HG03060 (cell line): Measurements from ENCODE around the gene TSKU.

Experiments used
- ATAC-seq: cut with Tn5 transposase; IDR thresholded peaks from one replicate; pipeline ENCODE4 v1.9.1; 2021; ENCODE audit warnings: low read depth, moderate number of reproducible peaks; ENCODE audit not compliant: unreplicated experiment

The TSKU gene

GRCh38 chr11:76769645-76770586, 13.2 kb upstream of the TSKU start:
- ATAC-seq = no peak

DNA sequence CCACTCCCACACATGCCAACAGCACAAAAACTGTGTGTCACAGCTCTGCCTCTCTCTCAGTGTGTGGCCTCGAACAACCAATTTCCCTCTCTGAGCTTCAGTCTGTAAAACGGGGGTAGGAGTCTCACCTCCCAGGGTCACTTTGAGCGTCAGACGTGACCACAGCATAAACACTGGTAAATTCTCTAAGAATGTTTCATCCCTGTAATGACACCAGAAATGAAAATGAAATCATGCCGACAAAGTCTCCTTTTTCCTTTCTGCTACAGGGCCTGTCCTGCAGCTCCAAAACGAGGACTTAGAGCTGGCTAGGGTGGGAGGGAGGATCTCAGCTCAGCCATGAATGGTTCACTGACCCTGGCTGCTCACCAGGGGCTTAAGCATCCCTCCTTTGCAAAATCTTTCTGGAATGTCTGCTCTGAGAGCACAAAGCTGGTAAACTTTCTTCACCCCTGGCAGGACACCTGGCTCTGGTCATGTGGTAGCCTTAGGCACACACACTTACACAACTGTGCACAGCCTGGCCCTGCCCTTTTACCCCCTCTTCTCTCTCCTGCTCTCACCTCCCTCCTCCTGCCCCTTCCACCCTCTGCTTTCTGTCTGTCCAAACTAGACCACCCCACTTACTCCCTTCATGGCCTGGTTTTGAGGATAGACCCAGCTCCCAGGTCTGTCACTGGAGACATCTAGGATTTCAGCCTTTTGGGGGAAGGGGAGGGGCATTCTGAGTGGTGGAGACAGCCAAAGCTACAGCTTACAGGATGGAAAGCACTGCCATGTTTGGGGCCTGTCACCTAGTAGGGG, 12.3 kb upstream of the TSKU start:
- no peak for ATAC-seq

DNA sequence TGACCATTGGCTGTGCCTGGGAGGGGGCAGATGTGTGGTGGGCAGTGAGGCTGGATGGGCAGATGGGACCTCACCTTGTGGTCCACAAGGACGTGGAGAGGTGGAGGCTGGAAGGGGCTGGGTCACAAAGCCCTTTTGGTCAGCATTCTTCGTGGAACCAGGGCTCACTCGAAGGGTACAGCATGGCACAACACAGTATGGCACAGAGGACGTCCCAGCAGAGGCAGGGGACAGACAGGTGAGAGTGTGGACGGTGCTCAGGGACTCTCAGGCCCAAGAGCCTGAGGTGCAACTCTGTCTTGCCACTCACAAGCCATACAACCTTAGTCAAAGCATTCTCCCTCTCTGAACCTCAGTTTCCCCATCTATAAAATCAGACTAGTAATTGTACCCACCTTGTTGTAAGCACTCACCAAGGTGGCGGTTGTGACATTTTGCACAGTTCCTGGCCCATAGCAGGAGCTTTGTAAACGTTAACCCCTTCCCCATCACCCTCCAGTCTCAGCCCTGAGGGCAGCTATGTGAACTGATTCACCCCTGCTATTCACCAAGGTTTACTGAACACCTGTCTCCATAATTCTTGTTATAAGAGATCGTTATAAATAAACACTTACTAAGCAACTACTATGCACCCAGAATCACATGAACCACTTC, 11.6 kb upstream of the TSKU start:
- no peak for ATAC-seq

GRCh38 chr11:76772100-76772782, 10.9 kb upstream of the TSKU start:
- no peak for ATAC-seq

- ATAC-seq = no peak
Observed at GRCh38 chr11:76772783-76773106, 10.4 kb upstream of the TSKU start.

GRCh38 chr11:76773921-76774361, 9.2 kb upstream of the TSKU start:
- no peak for ATAC-seq

GRCh38 chr11:76776472-76776871, 6.7 kb upstream of the TSKU start:
- ATAC-seq = no peak

GRCh38 chr11:76777305-76777704, 5.9 kb upstream of the TSKU start:
- ATAC-seq = no peak

DNA sequence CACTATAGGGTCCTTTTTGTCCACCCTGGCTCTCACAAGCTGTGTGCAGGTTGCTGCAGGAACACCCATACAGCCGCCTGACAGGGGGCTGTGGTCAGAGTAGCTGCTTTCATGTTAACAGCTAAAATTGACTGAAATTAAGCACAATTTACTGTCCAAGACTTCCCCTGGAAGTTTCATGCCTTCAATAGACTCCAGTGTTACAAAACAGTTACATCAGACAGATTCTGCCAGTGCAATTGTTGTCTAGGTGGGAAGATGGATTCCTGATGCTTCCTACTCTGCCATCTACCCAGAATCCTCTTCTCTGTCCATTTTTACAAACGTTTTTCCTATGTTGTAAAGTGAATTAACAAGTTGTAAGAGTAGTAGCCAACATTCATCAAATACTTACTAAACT, 5.3 kb upstream of the TSKU start:
- ATAC-seq = no peak

GRCh38 chr11:76778874-76779273, 4.3 kb upstream of the TSKU start:
- no peak for ATAC-seq

GRCh38 chr11:76781046-76781801, 1.9 kb upstream of the TSKU start:
- ATAC-seq = no peak

DNA sequence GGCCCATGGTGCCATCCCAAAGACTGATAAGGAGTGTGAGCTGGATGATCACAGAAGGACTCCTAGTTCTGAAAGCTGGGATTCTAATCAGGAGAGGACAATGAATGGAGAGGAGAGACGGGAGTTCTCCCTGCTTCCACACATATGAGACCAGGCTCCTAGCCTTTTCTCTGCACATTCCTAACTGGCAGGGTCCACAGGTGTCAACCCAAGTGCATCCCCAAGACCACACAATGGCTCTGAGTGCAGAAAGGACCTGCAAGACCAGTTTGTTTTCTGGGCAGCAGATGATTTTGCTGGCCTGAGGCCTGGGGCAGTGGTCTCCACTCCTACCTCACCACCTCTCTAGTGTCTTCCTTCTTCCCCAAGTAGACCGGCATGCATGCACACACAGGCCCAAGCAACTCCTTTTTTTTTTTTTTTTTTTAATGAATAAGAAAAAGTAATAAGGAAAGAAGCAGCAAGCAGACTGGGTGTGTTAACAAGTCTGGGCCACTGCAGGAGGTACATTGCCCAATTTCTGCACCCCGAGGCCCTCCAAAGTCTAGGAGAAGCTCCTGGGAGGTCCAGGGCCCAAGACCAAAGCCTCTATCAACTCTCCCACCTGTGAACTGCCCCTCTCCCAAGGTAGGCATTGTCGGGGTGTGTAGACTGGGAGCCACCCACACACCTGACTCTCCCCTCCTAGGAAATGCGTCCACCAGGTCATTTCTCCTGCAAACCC, 1.2 kb upstream of the TSKU start:
- ATAC-seq = no peak

- no peak for ATAC-seq
Observed at GRCh38 chr11:76782531-76783293, 444 bp upstream of the TSKU start.

GRCh38 chr11:76783896-76784813, 999 bp downstream of the TSKU start:
- no peak for ATAC-seq

GRCh38 chr11:76785513-76785912, 2.4 kb downstream of the TSKU start:
- ATAC-seq = no peak

GRCh38 chr11:76786016-76786415, 2.9 kb downstream of the TSKU start:
- no peak for ATAC-seq

DNA sequence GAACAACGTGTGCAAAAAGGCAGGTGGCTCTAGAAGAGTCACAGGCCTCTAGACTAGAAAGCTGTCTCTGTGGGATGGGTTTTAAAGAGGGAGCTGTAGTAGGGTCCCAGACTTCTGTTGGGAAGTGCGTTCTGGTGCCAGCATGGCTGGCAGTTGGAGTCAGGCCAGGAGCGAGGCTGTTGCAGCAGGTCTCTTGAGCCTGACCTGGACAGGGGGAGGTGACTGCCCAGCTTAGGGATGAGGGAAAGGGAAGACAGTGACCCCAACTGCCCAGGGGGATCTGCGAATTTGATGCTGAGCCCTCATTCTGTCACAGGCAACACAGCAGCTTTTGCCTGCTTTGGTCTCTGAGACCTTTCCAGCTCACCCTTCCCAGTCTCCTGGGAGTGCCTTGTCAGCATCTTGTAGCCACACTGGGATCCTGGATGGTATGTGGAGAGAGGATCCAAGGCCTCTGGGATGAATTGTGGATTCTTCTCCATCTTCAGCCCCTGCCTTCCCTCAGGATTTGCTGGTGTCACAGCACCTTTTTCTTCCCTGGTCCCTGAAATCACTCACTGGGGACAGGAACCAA, 3.4 kb downstream of the TSKU start:
- ATAC-seq = no peak
